ENCODE results near the gene CCDC71L.

GRCh38 chr7:106653488-106653887 lies 7.5 kb downstream of the CCDC71L start:
- TF ChIP-seq CTCF (IDR thresholded peaks at IDR 0.05) (no peak), EZH2 (IDR thresholded peaks at IDR 0.05; ENCODE audit: borderline replicate concordance, insufficient read depth, low read depth, low read length, poor library complexity, severe bottlenecking) (no peak)
